Measurements from ENCODE around the gene MYH10. TPM values are rescaled to one million over a fixed set of nuclear protein-coding genes. Genes with fewer than 3 reads are reported as not detected.
"Not testable (repeated sequence)": the region's sequence is repeated elsewhere in the genome, so short reads cannot be mapped to it uniquely, and the experiment has no call there.

MYH10 gene
- 71.6 and 73.4 TPM in 2 replicates for total RNA-seq (2014; rRNA removed; shearing (Covaris generic))
- polyA plus RNA-seq (2015; cell fraction: cytosol; rRNA removed), result 86.5 and 123 TPM in 2 replicates
- polyA plus RNA-seq (2015; cell fraction: nucleus; rRNA removed), result 64.9 and 98.8 TPM in 2 replicates

GRCh38 chr17:8630227-8630801 is at the start of gene MYH10:
TSS of gene MYH10 (minus strand) at chr17:8630725. CDS start at chr17:8623246, 7,479 bp downstream.
- DNase-seq (ENCODE audit: low read depth, low spot score), result no peak
- in situ Hi-C loops (cut with HindIII; ENCODE audit: low pct_unique_long_range_greater_than_20kb, low sequenced_read_pairs), result no loop called here

- in situ Hi-C loops (cut with HindIII; ENCODE audit: low pct_unique_long_range_greater_than_20kb, low sequenced_read_pairs), result no loop called here
- no peak for DNase-seq (ENCODE audit: low read depth, low spot score)
Measured at GRCh38 chr17:8679126-8679525, 48.6 kb upstream of the MYH10 start.

GRCh38 chr17:8675306-8675705 is 44.8 kb upstream of the MYH10 start:
- in situ Hi-C loops (cut with HindIII; ENCODE audit: low pct_unique_long_range_greater_than_20kb, low sequenced_read_pairs), result no loop called here
- no peak for DNase-seq (ENCODE audit: low read depth, low spot score)

GRCh38 chr17:8674344-8675305 is 44.1 kb upstream of the MYH10 start:
- DNase-seq (ENCODE audit: low read depth, low spot score), result no peak
- in situ Hi-C loops (cut with HindIII; ENCODE audit: low pct_unique_long_range_greater_than_20kb, low sequenced_read_pairs), result no loop called here

- peak; percentile 97 for DNase-seq (ENCODE audit: low read depth, low spot score)
- in situ Hi-C loops (cut with HindIII; ENCODE audit: low pct_unique_long_range_greater_than_20kb, low sequenced_read_pairs), result no loop called here
Measured at GRCh38 chr17:8673612-8674011, 43.1 kb upstream of the MYH10 start.

GRCh38 chr17:8672326-8672725 is 41.8 kb upstream of the MYH10 start:
- DNase-seq (ENCODE audit: low read depth, low spot score), result no peak
- in situ Hi-C loops (cut with HindIII; ENCODE audit: low pct_unique_long_range_greater_than_20kb, low sequenced_read_pairs), result no loop called here

- DNase-seq (ENCODE audit: low read depth, low spot score), result no peak
Measured at GRCh38 chr17:8670421-8670820, 39.9 kb upstream of the MYH10 start.

GRCh38 chr17:8668176-8668740 is 37.7 kb upstream of the MYH10 start:
- in situ Hi-C loops (cut with HindIII; ENCODE audit: low pct_unique_long_range_greater_than_20kb, low sequenced_read_pairs), result no loop called here
- peak; percentile 37 for DNase-seq (ENCODE audit: low read depth, low spot score)

More at GRCh38 chr17:8670421-8670820, 39.9 kb upstream of the MYH10 start:
- in situ Hi-C loops (cut with HindIII; ENCODE audit: low pct_unique_long_range_greater_than_20kb, low sequenced_read_pairs), result no loop called here

- no peak for DNase-seq (ENCODE audit: low read depth, low spot score)
- in situ Hi-C loops (cut with HindIII; ENCODE audit: low pct_unique_long_range_greater_than_20kb, low sequenced_read_pairs), result no loop called here
Measured at GRCh38 chr17:8667421-8667820, 36.9 kb upstream of the MYH10 start.

- DNase-seq (ENCODE audit: low read depth, low spot score), result no peak
- in situ Hi-C loops (cut with HindIII; ENCODE audit: low pct_unique_long_range_greater_than_20kb, low sequenced_read_pairs), result no loop called here
Measured at GRCh38 chr17:8665684-8666083, 35.2 kb upstream of the MYH10 start.

- in situ Hi-C loops (cut with HindIII; ENCODE audit: low pct_unique_long_range_greater_than_20kb, low sequenced_read_pairs), result no loop called here
- DNase-seq (ENCODE audit: low read depth, low spot score), result no peak
Measured at GRCh38 chr17:8664456-8665126, 34.1 kb upstream of the MYH10 start.

- in situ Hi-C loops (cut with HindIII; ENCODE audit: low pct_unique_long_range_greater_than_20kb, low sequenced_read_pairs), result no loop called here
- DNase-seq (ENCODE audit: low read depth, low spot score), result no peak
Measured at GRCh38 chr17:8662973-8663372, 32.4 kb upstream of the MYH10 start.

- in situ Hi-C loops (cut with HindIII; ENCODE audit: low pct_unique_long_range_greater_than_20kb, low sequenced_read_pairs), result no loop called here
- DNase-seq (ENCODE audit: low read depth, low spot score), result no peak
Measured at GRCh38 chr17:8662076-8662831, 31.7 kb upstream of the MYH10 start.

- DNase-seq (ENCODE audit: low read depth, low spot score), result not testable (repeated sequence)
Measured at GRCh38 chr17:8660709-8661108, 30.2 kb upstream of the MYH10 start.

GRCh38 chr17:8659758-8660410 is 29.4 kb upstream of the MYH10 start:
- DNase-seq (ENCODE audit: low read depth, low spot score), result no peak
- in situ Hi-C loops (cut with HindIII; ENCODE audit: low pct_unique_long_range_greater_than_20kb, low sequenced_read_pairs), result no loop called here

More at GRCh38 chr17:8660709-8661108, 30.2 kb upstream of the MYH10 start:
- in situ Hi-C loops (cut with HindIII; ENCODE audit: low pct_unique_long_range_greater_than_20kb, low sequenced_read_pairs), result not testable (repeated sequence)

- in situ Hi-C loops (cut with HindIII; ENCODE audit: low pct_unique_long_range_greater_than_20kb, low sequenced_read_pairs), result no loop called here
Measured at GRCh38 chr17:8658810-8659209, 28.3 kb upstream of the MYH10 start.

GRCh38 chr17:8656693-8657092 is 26.2 kb upstream of the MYH10 start:
- in situ Hi-C loops (cut with HindIII; ENCODE audit: low pct_unique_long_range_greater_than_20kb, low sequenced_read_pairs), result no loop called here
- DNase-seq (ENCODE audit: low read depth, low spot score), result no peak

More at GRCh38 chr17:8658810-8659209, 28.3 kb upstream of the MYH10 start:
- DNase-seq (ENCODE audit: low read depth, low spot score), result no peak

Data from SK-MEL-5 (cell line).